IgD-negative memory B cell (primary cell): ENCODE results near the gene NRP1. TPM values are rescaled to one million over a fixed set of nuclear protein-coding genes. Genes with fewer than 3 reads are reported as not detected.

Experiments used
- H3K27ac Mint-ChIP-seq, 3 donors: one replicate each; pipeline ENCODE4 v1.8.0; 2020 to 2022; ENCODE audit warnings: mild to moderate bottlenecking in 3 of 3, mixed read lengths in 3 of 3, moderate library complexity in 1 of 3
- H3K27me3 Mint-ChIP-seq: one replicate; pipeline ENCODE4 v1.8.0; 2021; ENCODE audit warnings: mixed read lengths
- H3K36me3 Mint-ChIP-seq: one replicate; pipeline ENCODE4 v1.8.0; 2020; ENCODE audit warnings: mild to moderate bottlenecking, mixed read lengths
- H3K4me1 Mint-ChIP-seq, 3 donors: one replicate each; pipeline ENCODE4 v1.8.0; 2020 to 2022; ENCODE audit warnings: mixed read lengths in 3 of 3, mild to moderate bottlenecking in 1 of 3
- H3K4me3 Mint-ChIP-seq, 4 donors: one replicate each; pipeline ENCODE4 v1.8.0; 2020 to 2022; ENCODE audit warnings: mild to moderate bottlenecking in 4 of 4, mixed read lengths in 4 of 4, moderate library complexity in 3 of 4
- H3K9me3 Mint-ChIP-seq, 3 donors: one replicate each; pipeline ENCODE4 v1.8.0; 2020 to 2021; ENCODE audit warnings: mixed read lengths in 3 of 3, mild to moderate bottlenecking in 1 of 3
- polyA plus RNA-seq: library from polyadenylated mRNA; unstranded; fragments of 300-500 nt; fragmentation: Illumina TruSeq; gene quantifications from one replicate; pipeline ENCODE4 v1.2.3, GENCODE V29; 2021

NRP1 gene
- polyA plus RNA-seq, 1 donor from 2014 or later: not detected

DNA sequence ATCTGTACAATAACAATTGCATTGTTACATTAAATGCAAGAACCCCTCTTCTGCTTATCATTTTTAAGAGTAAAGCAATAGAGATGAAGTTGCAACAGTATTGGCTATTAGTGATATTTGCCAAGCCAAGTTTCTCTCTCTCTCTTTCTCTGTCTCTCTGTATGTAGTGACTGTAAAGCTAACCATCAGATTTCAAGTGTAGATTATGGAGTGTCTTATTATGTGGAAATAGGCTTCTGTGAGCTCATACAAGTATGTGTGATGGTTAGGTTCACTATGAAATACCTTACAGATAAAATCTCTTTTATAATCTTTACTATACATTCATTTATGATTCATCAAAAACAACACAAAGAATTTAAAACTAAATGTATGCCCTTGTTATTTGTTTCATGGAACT is 28.6 kb upstream of the NRP1 start:
- H3K4me1 Mint-ChIP-seq: peaks cover 0 to 2% (median 0%) of the 10 kb centered on the region in 3 donors
- no peak overlapping the region for H3K4me3 Mint-ChIP-seq
- peaks cover 2% of the 10 kb centered on the region for H3K36me3 Mint-ChIP-seq
- H3K27ac Mint-ChIP-seq: no peak overlapping the region
- H3K27me3 Mint-ChIP-seq: peaks cover 2% of the 10 kb centered on the region
- peaks cover 4 to 14% (median 7%) of the 10 kb centered on the region in 3 donors for H3K9me3 Mint-ChIP-seq

DNA sequence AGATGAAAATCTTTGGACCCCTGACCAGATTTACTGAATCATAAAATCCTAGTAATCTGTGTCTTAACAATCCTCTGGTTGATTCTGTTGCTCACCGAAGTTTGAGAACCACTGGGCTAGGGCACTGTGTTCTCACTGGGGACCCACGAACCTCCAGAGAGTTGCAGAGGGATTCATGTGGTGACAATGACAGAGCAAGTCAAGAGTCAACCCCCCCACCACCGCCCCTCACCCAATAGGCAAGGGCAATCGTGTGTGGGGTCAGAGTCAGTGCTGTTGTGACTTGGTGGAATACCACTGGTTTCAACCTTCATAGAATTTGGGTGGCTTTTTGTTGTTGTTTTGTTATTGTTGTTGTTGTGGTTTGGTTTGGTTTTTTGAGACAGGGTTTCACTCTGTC is 23.5 kb upstream of the NRP1 start:
- H3K36me3 Mint-ChIP-seq: peaks cover 2% of the 10 kb centered on the region
- H3K4me3 Mint-ChIP-seq: no peak overlapping the region
- H3K4me1 Mint-ChIP-seq: peaks cover 0 to 2% (median 0%) of the 10 kb centered on the region in 3 donors
- peaks cover 3% of the 10 kb centered on the region for H3K27me3 Mint-ChIP-seq
- H3K27ac Mint-ChIP-seq: no peak overlapping the region
- peaks cover 0 to 7% (median 0%) of the 10 kb centered on the region in 3 donors for H3K9me3 Mint-ChIP-seq

DNA sequence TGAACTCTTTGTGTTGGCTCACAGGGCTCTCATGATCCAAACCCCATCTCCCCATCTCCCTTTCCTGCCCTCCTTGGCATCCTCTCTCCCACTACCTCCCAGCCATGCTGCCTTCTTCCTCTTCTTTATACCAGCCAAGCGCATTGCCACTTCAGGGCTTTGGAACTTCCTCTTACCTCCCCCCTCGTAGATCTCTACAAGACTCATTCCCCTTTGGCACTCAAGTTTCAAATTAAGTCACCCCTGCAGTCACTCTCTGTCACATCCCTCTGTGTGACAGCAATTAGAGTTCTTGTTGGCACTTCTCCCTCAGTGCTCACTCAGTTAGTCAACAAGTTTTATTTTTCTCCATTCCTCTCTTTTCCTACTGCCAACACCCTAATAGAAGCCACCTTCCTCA is 20.8 kb upstream of the NRP1 start:
- Mint-ChIP-seq H3K36me3 (peaks cover 2% of the 10 kb centered on the region), H3K4me1 (no peaks in the 10 kb centered on the region)

DNA sequence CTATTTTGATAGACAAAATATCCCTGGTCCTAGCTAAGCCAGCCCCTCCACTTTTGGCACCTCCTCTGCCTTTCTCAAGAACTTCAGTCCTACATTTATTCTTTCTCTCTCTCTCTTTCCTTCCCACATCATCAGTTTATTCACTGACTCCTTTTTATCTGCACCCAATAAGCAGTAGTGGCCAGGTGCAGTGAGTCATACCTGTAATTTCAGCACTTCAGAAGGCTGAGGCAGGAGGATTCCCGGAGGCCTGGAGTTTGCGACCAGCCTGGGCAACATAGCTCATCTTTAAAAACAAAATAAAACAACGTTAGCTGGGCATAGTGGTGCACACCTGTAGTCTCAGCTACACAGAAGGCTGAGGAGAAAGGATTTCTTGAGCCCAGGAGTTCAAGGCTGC is 19.4 kb upstream of the NRP1 start:
- H3K9me3 Mint-ChIP-seq: no peaks in the 10 kb centered on the region
- H3K4me1 Mint-ChIP-seq: no peaks in the 10 kb centered on the region
- no peak overlapping the region for H3K27ac Mint-ChIP-seq
- H3K36me3 Mint-ChIP-seq: no peaks in the 10 kb centered on the region
- peaks cover 2% of the 10 kb centered on the region for H3K27me3 Mint-ChIP-seq
- no peak overlapping the region for H3K4me3 Mint-ChIP-seq

More for the DNA sequence above, 20.8 kb upstream of the NRP1 start:
- Mint-ChIP-seq H3K27ac (no peak overlapping the region), H3K27me3 (peaks cover 3% of the 10 kb centered on the region), H3K9me3 (peaks cover 0 to 2% (median 0%) of the 10 kb centered on the region in 3 donors), H3K4me3 (no peak overlapping the region)

DNA sequence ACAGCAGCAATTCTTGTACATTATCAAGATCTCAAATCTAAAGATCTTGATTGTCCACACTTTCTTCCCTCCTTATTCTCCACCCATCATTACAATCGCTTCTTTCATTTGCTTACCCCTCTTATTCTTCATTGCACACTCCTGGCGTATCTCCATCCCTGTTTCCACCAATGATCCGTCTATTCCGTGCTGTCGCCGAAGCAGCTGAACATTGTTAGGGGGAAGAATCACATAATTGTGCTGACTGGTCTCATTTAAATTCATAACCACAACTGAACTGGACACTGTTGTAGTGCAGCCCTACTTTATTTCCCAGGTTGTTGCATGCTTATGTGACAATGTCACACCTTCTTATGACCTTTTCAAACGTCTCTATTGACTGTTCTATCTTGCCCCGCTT is 18.9 kb upstream of the NRP1 start:
- no peaks in the 10 kb centered on the region for H3K4me1 Mint-ChIP-seq
- H3K27ac Mint-ChIP-seq: no peak overlapping the region
- H3K9me3 Mint-ChIP-seq: no peaks in the 10 kb centered on the region
- peaks cover 2% of the 10 kb centered on the region for H3K27me3 Mint-ChIP-seq
- H3K36me3 Mint-ChIP-seq: no peaks in the 10 kb centered on the region
- H3K4me3 Mint-ChIP-seq: no peak overlapping the region

DNA sequence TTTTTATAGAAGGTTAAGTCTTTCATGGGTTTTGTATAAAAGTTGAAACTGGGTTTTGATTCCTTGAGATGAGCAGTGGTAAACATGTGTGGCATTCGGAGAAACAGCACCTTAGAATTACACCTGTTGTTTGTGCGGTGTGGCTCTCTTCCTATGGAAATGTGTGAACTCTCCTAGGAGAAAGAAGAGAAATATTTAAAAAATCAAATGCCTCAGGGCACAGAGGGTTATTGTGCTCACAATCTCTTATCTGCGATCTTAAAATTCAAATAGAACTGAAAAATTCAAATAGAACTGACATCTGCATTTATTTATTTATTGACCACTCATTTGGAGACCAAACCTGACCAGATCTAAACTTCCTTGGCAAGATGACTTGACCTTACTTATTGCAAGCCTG is 18.1 kb upstream of the NRP1 start:
- H3K4me1 Mint-ChIP-seq: no peaks in the 10 kb centered on the region
- peaks cover under 1% of the 10 kb centered on the region for H3K27me3 Mint-ChIP-seq
- no peak overlapping the region for H3K4me3 Mint-ChIP-seq
- no peaks in the 10 kb centered on the region for H3K36me3 Mint-ChIP-seq
- H3K9me3 Mint-ChIP-seq: no peaks in the 10 kb centered on the region
- no peak overlapping the region for H3K27ac Mint-ChIP-seq

DNA sequence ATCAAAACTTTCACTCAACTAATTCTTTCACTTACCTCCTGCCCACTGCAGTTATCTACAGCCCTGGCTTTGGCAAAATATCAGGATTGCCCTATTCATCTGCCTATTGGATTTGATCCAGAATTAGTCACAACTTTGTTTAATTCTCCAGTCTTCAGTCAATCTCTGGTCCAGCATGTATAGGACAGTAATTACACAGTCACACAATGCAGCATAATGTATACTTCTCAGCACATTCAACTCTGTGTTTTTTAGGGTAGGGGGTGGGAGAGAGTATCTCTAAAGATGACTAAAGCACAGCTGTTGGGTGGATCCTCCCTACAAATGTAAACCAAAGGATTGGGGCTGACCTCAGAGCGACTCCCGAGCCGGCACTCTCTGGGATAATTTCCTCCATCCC is 17.7 kb upstream of the NRP1 start:
- Mint-ChIP-seq H3K9me3 (no peaks in the 10 kb centered on the region), H3K36me3 (no peaks in the 10 kb centered on the region), H3K4me1 (no peaks in the 10 kb centered on the region), H3K4me3 (no peak overlapping the region), H3K27me3 (no peaks in the 10 kb centered on the region), H3K27ac (no peak overlapping the region)

DNA sequence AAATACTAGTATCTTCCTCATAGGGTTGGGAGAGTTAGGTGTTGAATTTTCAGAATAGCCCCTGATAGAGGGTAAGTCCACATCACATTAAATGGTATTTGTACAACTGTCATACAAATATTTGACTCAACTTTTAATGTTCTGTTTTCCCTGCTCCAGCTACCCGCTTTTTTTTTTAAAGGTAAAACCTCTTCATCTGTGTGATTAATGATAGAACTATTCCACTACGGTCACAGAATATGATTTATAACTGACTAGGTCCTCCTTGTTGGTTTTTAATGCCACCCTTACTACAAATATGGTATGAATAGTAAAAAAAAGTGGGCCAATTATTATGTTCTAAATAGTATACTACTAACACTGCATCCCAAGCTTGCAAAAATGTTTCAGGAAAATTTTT is 15.6 kb upstream of the NRP1 start:
- H3K36me3 Mint-ChIP-seq: no peaks in the 10 kb centered on the region
- no peaks in the 10 kb centered on the region for H3K4me1 Mint-ChIP-seq
- H3K9me3 Mint-ChIP-seq: no peaks in the 10 kb centered on the region
- no peak overlapping the region for H3K4me3 Mint-ChIP-seq
- peaks cover under 1% of the 10 kb centered on the region for H3K27me3 Mint-ChIP-seq
- H3K27ac Mint-ChIP-seq: no peak overlapping the region

DNA sequence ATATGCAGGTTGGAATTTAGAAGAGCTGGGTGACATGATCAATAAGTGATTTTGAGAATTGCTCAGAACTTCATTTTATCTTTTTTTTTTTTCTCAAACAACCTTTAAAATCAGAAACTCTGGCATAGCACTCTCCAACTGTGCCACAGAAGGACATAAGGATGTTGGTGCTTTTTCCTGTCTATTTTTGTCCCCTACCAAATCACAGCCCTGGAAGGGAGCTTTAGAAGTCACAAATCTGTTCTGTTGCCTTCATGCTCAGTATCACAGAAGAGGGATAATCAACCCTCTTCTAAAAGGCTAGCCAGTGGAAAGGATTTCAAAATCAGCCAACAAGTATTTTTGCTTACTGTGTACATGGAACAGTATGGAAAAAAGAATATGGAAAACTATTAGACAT is 14.8 kb upstream of the NRP1 start:
- H3K9me3 Mint-ChIP-seq: peaks cover 3 to 4% (median 3%) of the 10 kb centered on the region in 3 donors
- H3K4me3 Mint-ChIP-seq: no peak overlapping the region
- H3K4me1 Mint-ChIP-seq: no peaks in the 10 kb centered on the region
- H3K27ac Mint-ChIP-seq: no peak overlapping the region
- no peaks in the 10 kb centered on the region for H3K36me3 Mint-ChIP-seq
- H3K27me3 Mint-ChIP-seq: peaks cover 6% of the 10 kb centered on the region

GRCh38 chr10:33347211-33347610 is 12.7 kb upstream of the NRP1 start:
- peaks cover 10% of the 10 kb centered on the region for H3K27me3 Mint-ChIP-seq
- H3K9me3 Mint-ChIP-seq: peaks cover 3 to 4% (median 3%) of the 10 kb centered on the region in 3 donors
- no peaks in the 10 kb centered on the region for H3K36me3 Mint-ChIP-seq
- no peak overlapping the region for H3K4me3 Mint-ChIP-seq
- no peaks in the 10 kb centered on the region for H3K4me1 Mint-ChIP-seq
- no peak overlapping the region for H3K27ac Mint-ChIP-seq

GRCh38 chr10:33345236-33345635 is 10.8 kb upstream of the NRP1 start:
- no peaks in the 10 kb centered on the region for H3K36me3 Mint-ChIP-seq
- peaks cover 1 to 8% (median 8%) of the 10 kb centered on the region in 3 donors for H3K4me1 Mint-ChIP-seq
- peaks cover 3 to 4% (median 3%) of the 10 kb centered on the region in 3 donors for H3K9me3 Mint-ChIP-seq
- no peak overlapping the region for H3K27ac Mint-ChIP-seq
- peaks cover 10% of the 10 kb centered on the region for H3K27me3 Mint-ChIP-seq
- H3K4me3 Mint-ChIP-seq: no peak overlapping the region

DNA sequence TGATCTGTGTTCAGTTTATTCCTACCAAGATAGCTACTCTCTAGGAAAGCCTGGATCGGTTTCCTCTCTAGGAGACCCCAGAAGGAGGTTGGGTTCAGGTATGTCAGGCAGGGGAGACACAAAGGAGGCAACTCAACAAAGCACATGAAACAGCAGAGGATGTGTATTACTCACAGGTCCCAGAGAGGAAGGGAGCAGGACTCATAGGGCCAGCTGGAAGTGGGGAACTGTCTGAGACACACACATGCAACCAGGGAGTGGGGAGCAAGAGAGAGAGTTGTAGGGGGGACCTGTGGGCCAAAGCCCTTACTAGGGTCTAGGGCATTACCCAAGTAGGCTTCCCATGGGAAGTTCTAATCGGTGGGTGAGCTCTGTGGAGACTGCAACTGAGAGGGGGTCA is 10.2 kb upstream of the NRP1 start:
- H3K27ac Mint-ChIP-seq: no peak overlapping the region
- peaks cover 1 to 8% (median 8%) of the 10 kb centered on the region in 3 donors for H3K4me1 Mint-ChIP-seq
- H3K4me3 Mint-ChIP-seq: no peak overlapping the region
- peaks cover 11% of the 10 kb centered on the region for H3K27me3 Mint-ChIP-seq
- no peaks in the 10 kb centered on the region for H3K36me3 Mint-ChIP-seq
- peaks cover 3 to 4% (median 3%) of the 10 kb centered on the region in 3 donors for H3K9me3 Mint-ChIP-seq

GRCh38 chr10:33341637-33342036 is 7.2 kb upstream of the NRP1 start:
- H3K27me3 Mint-ChIP-seq: peaks cover 23% of the 10 kb centered on the region
- H3K27ac Mint-ChIP-seq: no peak overlapping the region
- no peaks in the 10 kb centered on the region for H3K36me3 Mint-ChIP-seq

GRCh38 chr10:33337326-33337957 is 3.0 kb upstream of the NRP1 start:
- Mint-ChIP-seq H3K27me3 (peaks cover 36% of the 10 kb centered on the region), H3K4me1 (peaks cover 8 to 18% (median 15%) of the 10 kb centered on the region in 3 donors), H3K27ac (peak overlapping the region in 1 of 3 donors; percentile 31), H3K9me3 (peaks cover 0 to 3% (median 0%) of the 10 kb centered on the region in 3 donors), H3K36me3 (no peaks in the 10 kb centered on the region), H3K4me3 (peak overlapping the region in 1 of 4 donors; percentile 84)

More at GRCh38 chr10:33341637-33342036, 7.2 kb upstream of the NRP1 start:
- Mint-ChIP-seq H3K4me1 (peaks cover 4 to 8% (median 8%) of the 10 kb centered on the region in 3 donors), H3K4me3 (no peak overlapping the region), H3K9me3 (peaks cover 3 to 5% (median 4%) of the 10 kb centered on the region in 3 donors)

GRCh38 chr10:33336582-33337325 is 2.3 kb upstream of the NRP1 start:
- peaks cover 0 to 3% (median 0%) of the 10 kb centered on the region in 3 donors for H3K9me3 Mint-ChIP-seq
- H3K4me3 Mint-ChIP-seq: peak overlapping the region in 1 of 4 donors; percentile 84
- H3K36me3 Mint-ChIP-seq: no peaks in the 10 kb centered on the region
- peak overlapping the region in 1 of 3 donors; percentile 31 for H3K27ac Mint-ChIP-seq
- H3K27me3 Mint-ChIP-seq: peaks cover 38% of the 10 kb centered on the region
- H3K4me1 Mint-ChIP-seq: peaks cover 8 to 16% (median 11%) of the 10 kb centered on the region in 3 donors
